Adipose tissue (tissue), 3 donors: ENCODE data around the gene HS3ST5. TPM values are rescaled to one million over a fixed set of nuclear protein-coding genes. Genes with fewer than 3 reads are reported as not detected.
"Not testable (repeated sequence)": the region's sequence is repeated elsewhere in the genome, so short reads cannot be mapped to it uniquely, and the experiment has no call there.

Source experiments
- H3K27ac ChIP-seq: one replicate; pipeline ENCODE4 v1.5.1; 2013; ENCODE audit warnings: low read depth, low read length
- WGBS, 3 donors: extraction: QIAGEN DNeasy Blood & Tissue Kit; methylation state at CpG; one replicate each; pipeline ENCODE4 v1.1.7; 2013; 5-methylcytosine and 5-hydroxymethylcytosine counted together
- polyA plus RNA-seq, 3 donors: library from polyadenylated mRNA; stranded (reverse); fragments of 200-250 nt; gene quantifications; one replicate each; pipeline ENCODE4 v1.2.3, GENCODE V29; 2013
- donor health status: healthy with polysubstance abuse.
- donor health status: Bipolar disorder and iron deficiency.
- donor health status: healthy.

Gene HS3ST5
- polyA plus RNA-seq, 3 donors = 0.07 TPM; not detected in 2

- WGBS, 3 donors = 83 to 89% (median 88%) methylated on average over 16 of the region's 16 CpGs
- H3K27ac ChIP-seq = no peak overlapping the region
These were observed 258.4 kb downstream of the HS3ST5 start for GRCh38 chr6:114084327-114084890.

- no peak overlapping the region for H3K27ac ChIP-seq
- WGBS, 3 donors = 57 to 67% (median 65%) methylated on average over 3 of the region's 3 CpGs
These were observed 259.6 kb downstream of the HS3ST5 start for GRCh38 chr6:114083251-114083650.

- WGBS, 3 donors = 68 to 83% (median 75%) methylated on average over 3 of the region's 3 CpGs
- H3K27ac ChIP-seq = no peak overlapping the region
These were observed 261.1 kb downstream of the HS3ST5 start for GRCh38 chr6:114081730-114082129.

GRCh38 chr6:114080891-114081510 is 261.8 kb downstream of the HS3ST5 start:
- WGBS, 3 donors = 62 to 73% (median 69%) methylated on average over 3 of the region's 3 CpGs
- H3K27ac ChIP-seq = no peak overlapping the region

- WGBS, 3 donors = 94 to 96% (median 96%) methylated on average over 1 of the region's 1 CpG
- H3K27ac ChIP-seq = not testable (repeated sequence)
These were observed 262.4 kb downstream of the HS3ST5 start for GRCh38 chr6:114080410-114080809.

- no peak overlapping the region for H3K27ac ChIP-seq
- 79 to 91% (median 88%) methylated on average over 3 of the region's 3 CpGs for WGBS, 3 donors
These were observed 267.0 kb downstream of the HS3ST5 start for GRCh38 chr6:114075777-114076176.

- 92 to 97% (median 94%) methylated on average over 4 of the region's 4 CpGs for WGBS, 3 donors
- no peak overlapping the region for H3K27ac ChIP-seq
These were observed 267.5 kb downstream of the HS3ST5 start for GRCh38 chr6:114075300-114075699.

GRCh38 chr6:114068771-114069170 is 274.1 kb downstream of the HS3ST5 start:
- H3K27ac ChIP-seq = no peak overlapping the region

GRCh38 chr6:114068116-114068515 is 274.7 kb downstream of the HS3ST5 start:
- WGBS, 3 donors = 65 to 83% (median 79%) methylated on average over 2 of the region's 2 CpGs
- no peak overlapping the region for H3K27ac ChIP-seq

More at GRCh38 chr6:114068771-114069170, 274.1 kb downstream of the HS3ST5 start:
- 55 to 71% (median 67%) methylated on average over 3 of the region's 3 CpGs for WGBS, 3 donors

GRCh38 chr6:114064862-114065261 is 278.0 kb downstream of the HS3ST5 start:
- 90 to 96% (median 94%) methylated on average over 2 of the region's 2 CpGs for WGBS, 3 donors
- H3K27ac ChIP-seq = no peak overlapping the region

GRCh38 chr6:114063956-114064355 is 278.9 kb downstream of the HS3ST5 start:
- H3K27ac ChIP-seq = no peak overlapping the region
- WGBS, 3 donors = 92 to 97% (median 93%) methylated on average over 1 of the region's 1 CpG

- H3K27ac ChIP-seq = no peak overlapping the region
- 62 to 71% (median 70%) methylated on average over 5 of the region's 5 CpGs for WGBS, 3 donors
These were observed 280.6 kb downstream of the HS3ST5 start for GRCh38 chr6:114062199-114062598.

- WGBS, 3 donors = 85 to 95% (median 86%) methylated on average over 4 of the region's 4 CpGs
- H3K27ac ChIP-seq = no peak overlapping the region
These were observed 281.1 kb downstream of the HS3ST5 start for GRCh38 chr6:114061741-114062140.

- WGBS, 3 donors = 55 to 85% (median 59%) methylated on average over 1 of the region's 1 CpG
- H3K27ac ChIP-seq = no peak overlapping the region
These were observed 281.7 kb downstream of the HS3ST5 start for GRCh38 chr6:114061116-114061515.

GRCh38 chr6:114058435-114058834 is 284.4 kb downstream of the HS3ST5 start:
- 92 to 94% (median 94%) methylated on average over 4 of the region's 4 CpGs for WGBS, 3 donors
- H3K27ac ChIP-seq = no peak overlapping the region

GRCh38 chr6:114055763-114056162 is 287.1 kb downstream of the HS3ST5 start:
- WGBS, 3 donors = 67 to 82% (median 77%) methylated on average over 2 of the region's 2 CpGs
- no peak overlapping the region for H3K27ac ChIP-seq

GRCh38 chr6:114055349-114055748 is 287.5 kb downstream of the HS3ST5 start:
- no peak overlapping the region for H3K27ac ChIP-seq
- 89 to 95% (median 92%) methylated on average over 3 of the region's 3 CpGs for WGBS, 3 donors

GRCh38 chr6:114053791-114054190 is 289.0 kb downstream of the HS3ST5 start:
- 75 to 93% (median 90%) methylated on average over 1 of the region's 1 CpG for WGBS, 3 donors
- H3K27ac ChIP-seq = no peak overlapping the region

- H3K27ac ChIP-seq = no peak overlapping the region
- WGBS, 3 donors = 95 to 97% (median 96%) methylated on average over 3 of the region's 3 CpGs
These were observed 290.7 kb downstream of the HS3ST5 start for GRCh38 chr6:114052141-114052540.

- WGBS, 3 donors = 80 to 95% (median 88%) methylated on average over 1 of the region's 1 CpG
- H3K27ac ChIP-seq = no peak overlapping the region
These were observed 291.8 kb downstream of the HS3ST5 start for GRCh38 chr6:114051031-114051430.
